ENCODE measurements around the gene FOXP1.

- TF ChIP-seq SPI1 (IDR thresholded peaks at IDR 0.05; ENCODE audit: low read depth, low read length): no peak
- no peak for TF ChIP-seq POLR2A (IDR thresholded peaks at IDR 0.05; ENCODE audit: low read depth, low read length)
Measured at GRCh38 chr3:70919661-70920060, 663.9 kb downstream of the FOXP1 start.
